Liver (tissue), 9 donors: Measurements from ENCODE around the gene PER1. TPM values are rescaled to one million over a fixed set of nuclear protein-coding genes. Genes with fewer than 3 reads are reported as not detected.

Experiments
- DNase-seq: peaks from one replicate; pipeline ENCODE4 v3.0.0-alpha.2; 2017; ENCODE audit warnings: low spot score
- H3K27ac ChIP-seq, 2 donors: one replicate each; pipeline ENCODE4 v1.7.0; 2013; ENCODE audit warnings: inconsistent platforms in 2 of 2, low read length in 2 of 2, control low read depth in 1 of 2, low read depth in 1 of 2, mild to moderate bottlenecking in 1 of 2
- H3K27me3 ChIP-seq, 4 donors: one replicate each; pipeline versions ENCODE4 v1.6.1 to v1.7.0; 2013; ENCODE audit warnings: low read length in 3 of 4, inconsistent platforms in 1 of 4, mild to moderate bottlenecking in 1 of 4, moderate library complexity in 1 of 4; ENCODE audit not compliant: control insufficient read depth in 4 of 4, insufficient read depth in 4 of 4
- H3K36me3 ChIP-seq, 4 donors: one replicate each; pipeline versions ENCODE4 v1.6.1 to v1.7.0; 2013; ENCODE audit warnings: low read length in 3 of 4, mild to moderate bottlenecking in 3 of 4, low read depth in 1 of 4, moderate library complexity in 1 of 4; ENCODE audit not compliant: control insufficient read depth in 4 of 4, insufficient read depth in 3 of 4
- H3K4me1 ChIP-seq, 4 donors: one replicate each; pipeline versions ENCODE4 v1.6.1 to v1.7.0; 2013; ENCODE audit warnings: low read length in 3 of 4, mild to moderate bottlenecking in 3 of 4, moderate library complexity in 1 of 4; ENCODE audit not compliant: control insufficient read depth in 4 of 4, insufficient read depth in 4 of 4
- H3K4me3 ChIP-seq, 3 donors: one replicate each; pipeline versions ENCODE4 v1.6.1 to v1.7.0; 2013; ENCODE audit warnings: low read length in 3 of 3, control low read depth in 1 of 3, low read depth in 1 of 3, mild to moderate bottlenecking in 1 of 3
- H3K9ac ChIP-seq, 2 donors: one replicate each; pipeline ENCODE4 v1.7.0; 2013; ENCODE audit warnings: low read length in 2 of 2, mild to moderate bottlenecking in 2 of 2, moderate library complexity in 2 of 2, control low read depth in 1 of 2, low read depth in 1 of 2
- H3K9me3 ChIP-seq, 4 donors: one replicate each; pipeline versions ENCODE4 v1.6.1 to v1.7.0; 2013; ENCODE audit warnings: low read length in 3 of 4; ENCODE audit not compliant: control insufficient read depth in 4 of 4
- EGR1 ChIP-seq, 2 donors: IDR thresholded peaks; 2 replicates each; pipeline ENCODE4 v1.6.1; 2016 to 2018; ENCODE audit warnings: antibody characterized with exemption in 2 of 2, low read depth in 2 of 2
- FOXA1 ChIP-seq: IDR thresholded peaks from 2 replicates; pipeline ENCODE4 v1.6.1; 2016; ENCODE audit warnings: antibody characterized with exemption
- FOXA2 ChIP-seq: IDR thresholded peaks from 2 replicates; pipeline ENCODE4 v1.6.1; 2016; ENCODE audit warnings: antibody characterized with exemption
- GABPA ChIP-seq, 2 donors: IDR thresholded peaks in 1 of 2; conservative IDR thresholded peaks in 1 of 2; 2 replicates each; pipeline ENCODE4 v1.6.1; 2016; ENCODE audit warnings: antibody characterized with exemption in 2 of 2, mild to moderate bottlenecking in 1 of 2, moderate library complexity in 1 of 2
- HNF4A ChIP-seq, 2 donors: conservative IDR thresholded peaks; 2 replicates each; pipeline ENCODE4 v1.6.1; 2016; ENCODE audit warnings: antibody characterized with exemption in 2 of 2, mild to moderate bottlenecking in 2 of 2
- HNF4G ChIP-seq: IDR thresholded peaks from 2 replicates; pipeline ENCODE4 v1.6.1; 2016; ENCODE audit warnings: antibody characterized with exemption
- JUND ChIP-seq, 2 donors: IDR thresholded peaks; 2 replicates each; pipeline ENCODE4 v1.6.1; 2016; ENCODE audit warnings: antibody characterized with exemption in 2 of 2
- NR2F2 ChIP-seq: IDR thresholded peaks from 2 replicates; pipeline ENCODE4 v1.6.1; 2016; ENCODE audit warnings: antibody characterized with exemption
- RAD21 ChIP-seq, 2 donors: IDR thresholded peaks; 2 replicates each; pipeline ENCODE4 v1.6.1; 2016; ENCODE audit warnings: antibody characterized with exemption in 2 of 2, mild to moderate bottlenecking in 2 of 2
- RXRA ChIP-seq, 2 donors: IDR thresholded peaks; 2 replicates each; pipeline ENCODE4 v1.6.1; 2017 to 2018; ENCODE audit warnings: antibody characterized with exemption in 2 of 2, mild to moderate bottlenecking in 1 of 2
- SP1 ChIP-seq: IDR thresholded peaks from 2 replicates; pipeline ENCODE4 v1.6.1; 2018; ENCODE audit warnings: antibody characterized with exemption, mild to moderate bottlenecking
- TAF1 ChIP-seq: conservative IDR thresholded peaks from 2 replicates; pipeline ENCODE4 v1.6.1; 2016; ENCODE audit warnings: antibody characterized with exemption, mild to moderate bottlenecking
- YY1 ChIP-seq: IDR thresholded peaks from 2 replicates; pipeline ENCODE4 v1.6.1; 2016; ENCODE audit warnings: antibody characterized with exemption, mild to moderate bottlenecking
- WGBS: extraction: QIAGEN DNeasy Blood & Tissue Kit; methylation state at CpG from one replicate; pipeline ENCODE4 v1.1.7; 2013; 5-methylcytosine and 5-hydroxymethylcytosine counted together
- polyA plus RNA-seq, 2 donors: library from polyadenylated mRNA; stranded (reverse) in 1 of 2; unstranded in 1 of 2; fragments of 200-250 nt in 1 of 2; fragments of >200 nt in 1 of 2; fragmentation: Nextera tagmentation in 1 of 2; extraction: Ambion mirVana in 1 of 2; gene quantifications; one replicate each; pipeline versions ENCODE4 v1.2.1 to v1.2.3, GENCODE V29; 2013 to 2015
- total RNA-seq, 2 donors: library from RNA; depleted of rRNA; stranded (reverse); fragments of >200 nt; gene quantifications; one replicate each; pipeline ENCODE4 v1.2.3, GENCODE V29; 2014
- TF ChIP-seq, protein P1 (sequence below): IDR thresholded peaks from 2 replicates; pipeline ENCODE4 v1.6.1; 2016; ENCODE audit warnings: antibody characterized with exemption
- TF ChIP-seq, protein P2 (sequence below): IDR thresholded peaks from 2 replicates; pipeline ENCODE4 v1.6.1; 2016; ENCODE audit warnings: antibody characterized with exemption
- TF ChIP-seq, protein P3 (sequence below): IDR thresholded peaks from 2 replicates; pipeline ENCODE4 v1.6.1; 2016; ENCODE audit warnings: antibody characterized with exemption, mild to moderate bottlenecking
- TF ChIP-seq, protein P4 (sequence below): IDR thresholded peaks from 2 replicates; pipeline ENCODE4 v1.6.1; 2016; ENCODE audit warnings: antibody characterized with exemption
- TF ChIP-seq, protein P5 (sequence below): fragments of 150-350 bp; IDR thresholded peaks from 2 replicates; pipeline ENCODE4 v1.5.1; 2017; ENCODE audit warnings: improper control_type of control experiment, low read depth, low read length; ENCODE audit not compliant: missing input control
- donor health status: healthy.
- donor health status: healthy.
- donor health status: healthy.
- donor health status: healthy.
- donor health status: healthy.

Gene PER1
- total and polyA plus RNA-seq, 4 donors, result 10.1 to 71.6 (median 29.7) TPM

DNA sequence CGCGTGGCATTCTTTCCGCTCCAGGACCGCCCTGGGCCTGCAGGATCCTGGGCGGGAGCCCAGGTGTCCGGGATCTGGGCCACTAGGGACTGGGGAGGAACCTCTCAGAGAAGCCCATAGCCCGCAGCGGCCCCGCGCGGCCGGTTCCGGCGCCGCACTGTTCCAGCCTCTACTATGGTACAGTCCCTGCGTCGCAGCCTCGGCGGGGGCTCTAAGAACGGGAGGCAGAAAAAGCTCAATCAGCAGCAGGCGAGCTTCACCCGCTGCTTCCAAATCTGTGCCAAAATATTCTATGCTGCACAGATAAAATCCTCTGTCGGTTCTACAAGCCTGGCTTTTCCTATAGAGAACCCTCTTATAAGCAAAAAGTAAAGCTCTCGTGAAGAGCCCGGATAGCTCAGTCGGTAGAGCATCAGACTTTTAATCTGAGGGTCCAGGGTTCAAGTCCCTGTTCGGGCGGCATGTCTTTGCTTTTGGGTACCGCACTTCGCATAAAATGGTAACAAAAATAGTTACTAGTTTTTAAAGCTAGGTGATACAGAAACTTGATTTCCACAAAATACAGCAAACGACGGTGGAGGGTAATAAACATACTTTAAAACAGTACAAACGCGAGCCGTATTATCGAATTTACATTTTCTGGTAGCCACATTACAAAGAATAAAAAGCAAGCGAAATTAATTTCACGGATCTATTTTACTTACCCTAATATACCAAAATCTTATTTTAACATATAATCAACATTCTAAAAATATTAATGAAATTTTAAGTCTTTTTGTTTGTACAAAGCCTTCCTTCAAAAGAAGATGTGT, 33.2 kb downstream of the PER1 start:
- no peaks in the 10 kb centered on the region for H3K36me3 ChIP-seq
- no peaks in the 10 kb centered on the region for H3K9me3 ChIP-seq
- peak overlapping the region; percentile 34 to 59 for H3K27ac ChIP-seq
- peaks cover 3 to 27% (median 7%) of the 10 kb centered on the region in 4 donors for H3K27me3 ChIP-seq
- H3K4me1 ChIP-seq, result peaks cover 21 to 56% (median 52%) of the 10 kb centered on the region in 4 donors
- peak; percentile 80 for DNase-seq
- peak overlapping the region; percentile 34 to 43 (median 41) for H3K4me3 ChIP-seq
- TF ChIP-seq JUND (IDR thresholded peaks at IDR 0.05), result peak in 1 of 2 donors; percentile 8
- peak; percentile 68 to 70 for TF ChIP-seq RAD21 (IDR thresholded peaks at IDR 0.05)
- peak; percentile 56 for TF ChIP-seq YY1
- no peak for TF ChIP-seq EGR1 (IDR thresholded peaks at IDR 0.05; ENCODE audit: low read depth in 2 of 2)
- TF ChIP-seq, protein P1, sequence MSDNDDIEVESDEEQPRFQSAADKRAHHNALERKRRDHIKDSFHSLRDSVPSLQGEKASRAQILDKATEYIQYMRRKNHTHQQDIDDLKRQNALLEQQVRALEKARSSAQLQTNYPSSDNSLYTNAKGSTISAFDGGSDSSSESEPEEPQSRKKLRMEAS, result no peak
- no peak for TF ChIP-seq TAF1
- TF ChIP-seq HNF4A (conservative IDR thresholded peaks at IDR 0.05), result peak; percentile 55 to 74
- no peak for TF ChIP-seq FOXA2
- TF ChIP-seq, protein P2, sequence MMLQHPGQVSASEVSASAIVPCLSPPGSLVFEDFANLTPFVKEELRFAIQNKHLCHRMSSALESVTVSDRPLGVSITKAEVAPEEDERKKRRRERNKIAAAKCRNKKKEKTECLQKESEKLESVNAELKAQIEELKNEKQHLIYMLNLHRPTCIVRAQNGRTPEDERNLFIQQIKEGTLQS, result peak; percentile 100
- no peak for TF ChIP-seq NR2F2
- TF ChIP-seq RXRA (IDR thresholded peaks at IDR 0.05), result no peak
- peak; percentile 27 for TF ChIP-seq SP1
- no peak for TF ChIP-seq GABPA (IDR thresholded peaks at IDR 0.05 in 1 of 2, conservative IDR thresholded peaks at IDR 0.05 in 1 of 2)
- TF ChIP-seq, protein P3, sequence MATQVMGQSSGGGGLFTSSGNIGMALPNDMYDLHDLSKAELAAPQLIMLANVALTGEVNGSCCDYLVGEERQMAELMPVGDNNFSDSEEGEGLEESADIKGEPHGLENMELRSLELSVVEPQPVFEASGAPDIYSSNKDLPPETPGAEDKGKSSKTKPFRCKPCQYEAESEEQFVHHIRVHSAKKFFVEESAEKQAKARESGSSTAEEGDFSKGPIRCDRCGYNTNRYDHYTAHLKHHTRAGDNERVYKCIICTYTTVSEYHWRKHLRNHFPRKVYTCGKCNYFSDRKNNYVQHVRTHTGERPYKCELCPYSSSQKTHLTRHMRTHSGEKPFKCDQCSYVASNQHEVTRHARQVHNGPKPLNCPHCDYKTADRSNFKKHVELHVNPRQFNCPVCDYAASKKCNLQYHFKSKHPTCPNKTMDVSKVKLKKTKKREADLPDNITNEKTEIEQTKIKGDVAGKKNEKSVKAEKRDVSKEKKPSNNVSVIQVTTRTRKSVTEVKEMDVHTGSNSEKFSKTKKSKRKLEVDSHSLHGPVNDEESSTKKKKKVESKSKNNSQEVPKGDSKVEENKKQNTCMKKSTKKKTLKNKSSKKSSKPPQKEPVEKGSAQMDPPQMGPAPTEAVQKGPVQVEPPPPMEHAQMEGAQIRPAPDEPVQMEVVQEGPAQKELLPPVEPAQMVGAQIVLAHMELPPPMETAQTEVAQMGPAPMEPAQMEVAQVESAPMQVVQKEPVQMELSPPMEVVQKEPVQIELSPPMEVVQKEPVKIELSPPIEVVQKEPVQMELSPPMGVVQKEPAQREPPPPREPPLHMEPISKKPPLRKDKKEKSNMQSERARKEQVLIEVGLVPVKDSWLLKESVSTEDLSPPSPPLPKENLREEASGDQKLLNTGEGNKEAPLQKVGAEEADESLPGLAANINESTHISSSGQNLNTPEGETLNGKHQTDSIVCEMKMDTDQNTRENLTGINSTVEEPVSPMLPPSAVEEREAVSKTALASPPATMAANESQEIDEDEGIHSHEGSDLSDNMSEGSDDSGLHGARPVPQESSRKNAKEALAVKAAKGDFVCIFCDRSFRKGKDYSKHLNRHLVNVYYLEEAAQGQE, result peak; percentile 21
- TF ChIP-seq, protein P4, sequence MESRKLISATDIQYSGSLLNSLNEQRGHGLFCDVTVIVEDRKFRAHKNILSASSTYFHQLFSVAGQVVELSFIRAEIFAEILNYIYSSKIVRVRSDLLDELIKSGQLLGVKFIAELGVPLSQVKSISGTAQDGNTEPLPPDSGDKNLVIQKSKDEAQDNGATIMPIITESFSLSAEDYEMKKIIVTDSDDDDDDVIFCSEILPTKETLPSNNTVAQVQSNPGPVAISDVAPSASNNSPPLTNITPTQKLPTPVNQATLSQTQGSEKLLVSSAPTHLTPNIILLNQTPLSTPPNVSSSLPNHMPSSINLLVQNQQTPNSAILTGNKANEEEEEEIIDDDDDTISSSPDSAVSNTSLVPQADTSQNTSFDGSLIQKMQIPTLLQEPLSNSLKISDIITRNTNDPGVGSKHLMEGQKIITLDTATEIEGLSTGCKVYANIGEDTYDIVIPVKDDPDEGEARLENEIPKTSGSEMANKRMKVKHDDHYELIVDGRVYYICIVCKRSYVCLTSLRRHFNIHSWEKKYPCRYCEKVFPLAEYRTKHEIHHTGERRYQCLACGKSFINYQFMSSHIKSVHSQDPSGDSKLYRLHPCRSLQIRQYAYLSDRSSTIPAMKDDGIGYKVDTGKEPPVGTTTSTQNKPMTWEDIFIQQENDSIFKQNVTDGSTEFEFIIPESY, result no peak
- TF ChIP-seq HNF4G, result peak; percentile 25
- TF ChIP-seq FOXA1, result no peak
- TF ChIP-seq, protein P5, sequence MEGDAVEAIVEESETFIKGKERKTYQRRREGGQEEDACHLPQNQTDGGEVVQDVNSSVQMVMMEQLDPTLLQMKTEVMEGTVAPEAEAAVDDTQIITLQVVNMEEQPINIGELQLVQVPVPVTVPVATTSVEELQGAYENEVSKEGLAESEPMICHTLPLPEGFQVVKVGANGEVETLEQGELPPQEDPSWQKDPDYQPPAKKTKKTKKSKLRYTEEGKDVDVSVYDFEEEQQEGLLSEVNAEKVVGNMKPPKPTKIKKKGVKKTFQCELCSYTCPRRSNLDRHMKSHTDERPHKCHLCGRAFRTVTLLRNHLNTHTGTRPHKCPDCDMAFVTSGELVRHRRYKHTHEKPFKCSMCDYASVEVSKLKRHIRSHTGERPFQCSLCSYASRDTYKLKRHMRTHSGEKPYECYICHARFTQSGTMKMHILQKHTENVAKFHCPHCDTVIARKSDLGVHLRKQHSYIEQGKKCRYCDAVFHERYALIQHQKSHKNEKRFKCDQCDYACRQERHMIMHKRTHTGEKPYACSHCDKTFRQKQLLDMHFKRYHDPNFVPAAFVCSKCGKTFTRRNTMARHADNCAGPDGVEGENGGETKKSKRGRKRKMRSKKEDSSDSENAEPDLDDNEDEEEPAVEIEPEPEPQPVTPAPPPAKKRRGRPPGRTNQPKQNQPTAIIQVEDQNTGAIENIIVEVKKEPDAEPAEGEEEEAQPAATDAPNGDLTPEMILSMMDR, result peak; percentile 69
- WGBS, result under 1% methylated on average over 38 of the region's 38 CpGs
- peak overlapping the region; percentile 36 to 75 for H3K9ac ChIP-seq
